ENCODE results near the gene CFAP57. TPM values are rescaled to one million over a fixed set of nuclear protein-coding genes. Genes with fewer than 3 reads are reported as not detected.

CFAP57 gene
- total and polyA plus RNA-seq, 8 donors: 0.73 to 5.8 (median 3.5) TPM

- intact Hi-C loops (cut with DNase I): no loop called here
- Histone ChIP-seq H3K9me3 (no peaks in the 10 kb centered on the region), H3K4me1 (peaks cover 5 to 23% of the 10 kb centered on the region in 2 donors), H3K4me3 (peak overlapping the region; percentile 91 to 96), H3K27me3 (no peaks in the 10 kb centered on the region), H3K36me3 (peaks cover 0 to 42% of the 10 kb centered on the region in 2 donors), H3K27ac (peak overlapping the region in 1 of 2 donors; percentile 59)
- no peak for TF ChIP-seq CTCF (IDR thresholded peaks at IDR 0.05)
- DNase-seq (no peak), ATAC-seq (no peak)
Observed at GRCh38 chr1:43171312-43171875, 736 bp upstream of the CFAP57 start.

GRCh38 chr1:43172527-43172972 is 420 bp downstream of the CFAP57 start:
- peak in 3 of 4 donors; percentile 89 to 91 (median 90) for DNase-seq
- peak overlapping the region in 1 of 2 donors; percentile 59 for H3K27ac ChIP-seq
- peaks cover 5 to 23% of the 10 kb centered on the region in 2 donors for H3K4me1 ChIP-seq
- ATAC-seq: peak; percentile 98
- no peaks in the 10 kb centered on the region for H3K9me3 ChIP-seq
- intact Hi-C loops (cut with DNase I): no loop called here
- no peak for TF ChIP-seq CTCF (IDR thresholded peaks at IDR 0.05)
- peak overlapping the region; percentile 91 to 96 for H3K4me3 ChIP-seq
- peaks cover 0 to 9% of the 10 kb centered on the region in 2 donors for H3K27me3 ChIP-seq
- H3K36me3 ChIP-seq: peaks cover 0 to 30% of the 10 kb centered on the region in 2 donors

GRCh38 chr1:43174873-43175272 is 2.7 kb downstream of the CFAP57 start:
- DNase-seq (no peak), ATAC-seq (no peak)
- no peak overlapping the region for H3K27ac ChIP-seq
- H3K4me1 ChIP-seq: peaks cover 5 to 23% of the 10 kb centered on the region in 2 donors
- H3K27me3 ChIP-seq: peaks cover 0 to 9% of the 10 kb centered on the region in 2 donors
- intact Hi-C loops (cut with DNase I): no loop called here
- H3K9me3 ChIP-seq: no peaks in the 10 kb centered on the region
- no peak overlapping the region for H3K4me3 ChIP-seq
- no peak for TF ChIP-seq CTCF (IDR thresholded peaks at IDR 0.05)
- H3K36me3 ChIP-seq: peaks cover 0 to 7% of the 10 kb centered on the region in 2 donors

- DNase-seq (no peak), ATAC-seq (no peak)
- Histone ChIP-seq H3K27me3 (peaks cover 0 to 9% of the 10 kb centered on the region in 2 donors), H3K9me3 (no peaks in the 10 kb centered on the region), H3K27ac (no peak overlapping the region), H3K4me1 (peaks cover 0 to 4% of the 10 kb centered on the region in 2 donors), H3K4me3 (no peak overlapping the region), H3K36me3 (no peaks in the 10 kb centered on the region)
- TF ChIP-seq CTCF (IDR thresholded peaks at IDR 0.05): no peak
- intact Hi-C loops (cut with DNase I): no loop called here
Observed at GRCh38 chr1:43177691-43178090, 5.6 kb downstream of the CFAP57 start.

GRCh38 chr1:43184388-43184787 is 12.3 kb downstream of the CFAP57 start:
- Histone ChIP-seq H3K4me3 (no peak overlapping the region), H3K4me1 (no peaks in the 10 kb centered on the region), H3K36me3 (no peaks in the 10 kb centered on the region), H3K27ac (no peak overlapping the region), H3K9me3 (no peaks in the 10 kb centered on the region), H3K27me3 (no peaks in the 10 kb centered on the region)
- TF ChIP-seq CTCF (IDR thresholded peaks at IDR 0.05): no peak
- intact Hi-C loops (cut with DNase I): no loop called here
- ATAC-seq: no peak
- no peak for DNase-seq
